Gastroesophageal sphincter (tissue), 3 donors: ENCODE data around the gene ATP5MC3.

ENCODE experiments used
- POLR2AphosphoS5 ChIP-seq: sonication (generic); formaldehyde crosslinking; IDR thresholded peaks from one replicate; pipeline ENCODE4 v1.6.1; 2017; ENCODE audit warnings: antibody characterized with exemption
- TF ChIP-seq, protein P1 (sequence below), 4 experiments: fragments of 200-600 bp in 2 of 4; fragments of 450-650 bp in 2 of 4; sonication (generic) in 1 of 4; IDR thresholded peaks; one replicate each; pipeline ENCODE4 v1.5.1; 2017 to 2019; ENCODE audit warnings: antibody characterized with exemption in 4 of 4, mild to moderate bottlenecking in 2 of 4, moderate library complexity in 2 of 4

- TF ChIP-seq, protein P1, sequence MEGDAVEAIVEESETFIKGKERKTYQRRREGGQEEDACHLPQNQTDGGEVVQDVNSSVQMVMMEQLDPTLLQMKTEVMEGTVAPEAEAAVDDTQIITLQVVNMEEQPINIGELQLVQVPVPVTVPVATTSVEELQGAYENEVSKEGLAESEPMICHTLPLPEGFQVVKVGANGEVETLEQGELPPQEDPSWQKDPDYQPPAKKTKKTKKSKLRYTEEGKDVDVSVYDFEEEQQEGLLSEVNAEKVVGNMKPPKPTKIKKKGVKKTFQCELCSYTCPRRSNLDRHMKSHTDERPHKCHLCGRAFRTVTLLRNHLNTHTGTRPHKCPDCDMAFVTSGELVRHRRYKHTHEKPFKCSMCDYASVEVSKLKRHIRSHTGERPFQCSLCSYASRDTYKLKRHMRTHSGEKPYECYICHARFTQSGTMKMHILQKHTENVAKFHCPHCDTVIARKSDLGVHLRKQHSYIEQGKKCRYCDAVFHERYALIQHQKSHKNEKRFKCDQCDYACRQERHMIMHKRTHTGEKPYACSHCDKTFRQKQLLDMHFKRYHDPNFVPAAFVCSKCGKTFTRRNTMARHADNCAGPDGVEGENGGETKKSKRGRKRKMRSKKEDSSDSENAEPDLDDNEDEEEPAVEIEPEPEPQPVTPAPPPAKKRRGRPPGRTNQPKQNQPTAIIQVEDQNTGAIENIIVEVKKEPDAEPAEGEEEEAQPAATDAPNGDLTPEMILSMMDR (IDR thresholded peaks at IDR 0.05): no peak
- no peak for TF ChIP-seq POLR2AphosphoS5
These were observed 4.9 kb downstream of the ATP5MC3 start for GRCh38 chr2:175176624-175177023.
